HG02798 (cell line): ENCODE measurements around the gene AHCY.
"Not testable (repeated sequence)": the region's sequence is repeated elsewhere in the genome, so short reads cannot be mapped to it uniquely, and the experiment has no call there.

Source experiments
- ATAC-seq: cut with Tn5 transposase; IDR thresholded peaks from one replicate; pipeline ENCODE4 v1.9.1; 2021; ENCODE audit warnings: mild to moderate bottlenecking; ENCODE audit not compliant: unreplicated experiment, poor library complexity

The AHCY gene

GRCh38 chr20:34263468-34263867 is 39.7 kb downstream of the AHCY start:
- not testable (repeated sequence) for ATAC-seq

GRCh38 chr20:34262488-34263288 is 40.5 kb downstream of the AHCY start:
- ATAC-seq = no peak

- no peak for ATAC-seq
These were observed 42.8 kb downstream of the AHCY start for GRCh38 chr20:34260208-34260942.

GRCh38 chr20:34256629-34257124 is 46.5 kb downstream of the AHCY start:
- no peak for ATAC-seq

- ATAC-seq = no peak
These were observed 48.2 kb downstream of the AHCY start for GRCh38 chr20:34254979-34255378.

- ATAC-seq = not testable (repeated sequence)
These were observed 50.6 kb downstream of the AHCY start for GRCh38 chr20:34252431-34253086.

GRCh38 chr20:34251619-34252018 is 51.5 kb downstream of the AHCY start:
- ATAC-seq = no peak

GRCh38 chr20:34250005-34250404 is 53.1 kb downstream of the AHCY start:
- no peak for ATAC-seq

- peak; percentile 75 for ATAC-seq
These were observed 53.9 kb downstream of the AHCY start for GRCh38 chr20:34249291-34249690.

- no peak for ATAC-seq
These were observed 57.0 kb downstream of the AHCY start for GRCh38 chr20:34246126-34246626.

- no peak for ATAC-seq
These were observed 59.8 kb downstream of the AHCY start for GRCh38 chr20:34243377-34243776.

- no peak for ATAC-seq
These were observed 60.3 kb downstream of the AHCY start for GRCh38 chr20:34242879-34243278.

- ATAC-seq = not testable (repeated sequence)
These were observed 61.1 kb downstream of the AHCY start for GRCh38 chr20:34242015-34242414.

- no peak for ATAC-seq
These were observed 62.2 kb downstream of the AHCY start, which contains the start of gene ASIP for GRCh38 chr20:34240693-34241615. ASIP (plus strand) TSS chr20:34241423; CDS start chr20:34260375, 18,952 bp downstream.

- no peak for ATAC-seq
These were observed 63.0 kb downstream of the AHCY start for GRCh38 chr20:34240121-34240520.

GRCh38 chr20:34237942-34238341 is 65.2 kb downstream of the AHCY start:
- no peak for ATAC-seq

- ATAC-seq = no peak
These were observed 67.3 kb downstream of the AHCY start for GRCh38 chr20:34235875-34236274.

- ATAC-seq = no peak
These were observed 69.5 kb downstream of the AHCY start for GRCh38 chr20:34233687-34234086.

- ATAC-seq = no peak
These were observed 70.6 kb downstream of the AHCY start for GRCh38 chr20:34232494-34233087.
